GM19452 (cell line): ENCODE results near the gene RBX1.

Experiments used
- ATAC-seq: cut with Tn5 transposase; IDR thresholded peaks from one replicate; pipeline ENCODE4 v1.9.1; 2021; ENCODE audit not compliant: unreplicated experiment

Gene RBX1

GRCh38 chr22:41021613-41022454 lies 70.7 kb downstream of the RBX1 start:
- no peak for ATAC-seq

GRCh38 chr22:41022470-41023298 lies 71.5 kb downstream of the RBX1 start:
- ATAC-seq, result no peak
